Uterus (tissue), 4 donors: Measurements from ENCODE around the gene DDX55. TPM values are rescaled to one million over a fixed set of nuclear protein-coding genes. Genes with fewer than 3 reads are reported as not detected.
"Not testable (repeated sequence)": the region's sequence is repeated elsewhere in the genome, so short reads cannot be mapped to it uniquely, and the experiment has no call there.

Experiments
- DNase-seq, 2 donors: peaks; one replicate each; pipeline ENCODE4 v3.0.0-alpha.2; 2019 to 2020
- H3K27ac ChIP-seq, 2 donors: fragments of 200-600 bp; sonication (generic); 1 replicate in 1 of 2; 2 replicates in 1 of 2; pipeline ENCODE4 v1.5.1; 2016 to 2018
- H3K27me3 ChIP-seq, 2 donors: fragments of 200-600 bp; sonication (generic); one replicate each; pipeline ENCODE4 v1.5.1; 2018 to 2019; ENCODE audit warnings: control low read depth in 1 of 2
- H3K36me3 ChIP-seq, 2 donors: fragments of 200-600 bp; sonication (generic); one replicate each; pipeline ENCODE4 v1.5.1; 2019; ENCODE audit warnings: control low read depth in 1 of 2
- H3K4me1 ChIP-seq, 2 donors: fragments of 200-600 bp; sonication (generic); one replicate each; pipeline ENCODE4 v1.5.1; 2018 to 2019; ENCODE audit warnings: control low read depth in 1 of 2
- H3K4me3 ChIP-seq, 2 donors: fragments of 200-600 bp; sonication (generic); 1 replicate in 1 of 2; 2 replicates in 1 of 2; pipeline ENCODE4 v1.5.1; 2018 to 2019; ENCODE audit warnings: mild to moderate bottlenecking in 1 of 2
- H3K9me3 ChIP-seq, 2 donors: fragments of 200-600 bp; sonication (generic); one replicate each; pipeline ENCODE4 v1.5.1; 2019; ENCODE audit warnings: control low read depth in 1 of 2
- CTCF ChIP-seq, 4 experiments: fragments of 200-600 bp in 2 of 4; fragments of 450-650 bp in 2 of 4; sonication (generic) in 2 of 4; IDR thresholded peaks; one replicate each; pipeline ENCODE4 v1.5.1; 2016 to 2019; ENCODE audit warnings: antibody characterized with exemption in 4 of 4, mild to moderate bottlenecking in 2 of 4, moderate library complexity in 1 of 4
- POLR2A ChIP-seq, 2 donors: fragments of 450-650 bp; IDR thresholded peaks; one replicate each; pipeline ENCODE4 v1.6.1; 2016; ENCODE audit warnings: antibody characterized with exemption in 2 of 2, mild to moderate bottlenecking in 1 of 2, moderate library complexity in 1 of 2
- intact Hi-C: fragments of 100-400 bp; cut with DNase I; formaldehyde crosslinking; loops from one replicate; pipeline ENCODE4 v1.15.1; 2023; ENCODE audit warnings: low total_unique reads
- total RNA-seq, 4 donors: library from RNA; depleted of rRNA in 3 of 4; stranded (reverse); fragments of >200 nt in 3 of 4; gene quantifications; one replicate each; pipeline versions ENCODE4 v1.1.0 to v1.2.4, GENCODE V29; 2014 to 2023
- donor health status: DM: yes; HTN: yes; CAD: no.

Gene DDX55
- total RNA-seq, 4 donors from 2014 or later = 5.9 to 42.0 (median 23.9) TPM

- H3K36me3 ChIP-seq = no peaks in the 10 kb centered on the region
- H3K27ac ChIP-seq = no peak overlapping the region
- no peak overlapping the region for H3K4me3 ChIP-seq
- intact Hi-C loops = no loop called here
- TF ChIP-seq POLR2A (IDR thresholded peaks at IDR 0.05) (no peak), CTCF (IDR thresholded peaks at IDR 0.05) (no peak)
- no peaks in the 10 kb centered on the region for H3K4me1 ChIP-seq
- H3K27me3 ChIP-seq = no peaks in the 10 kb centered on the region
- DNase-seq = no peak
- H3K9me3 ChIP-seq = no peaks in the 10 kb centered on the region
Observed at GRCh38 chr12:123572391-123572790, 29.5 kb upstream of the DDX55 start.

- intact Hi-C loops = no loop called here
- no peaks in the 10 kb centered on the region for H3K36me3 ChIP-seq
Observed at GRCh38 chr12:123573870-123574269, 28.0 kb upstream of the DDX55 start.

GRCh38 chr12:123576611-123577010 lies 25.3 kb upstream of the DDX55 start:
- intact Hi-C loops = no loop called here
- DNase-seq = no peak
- no peak for TF ChIP-seq CTCF (IDR thresholded peaks at IDR 0.05)
- no peak overlapping the region for H3K27ac ChIP-seq
- no peak overlapping the region for H3K4me3 ChIP-seq
- H3K9me3 ChIP-seq = no peaks in the 10 kb centered on the region
- no peaks in the 10 kb centered on the region for H3K36me3 ChIP-seq
- no peaks in the 10 kb centered on the region for H3K4me1 ChIP-seq
- no peaks in the 10 kb centered on the region for H3K27me3 ChIP-seq

More at GRCh38 chr12:123573870-123574269, 28.0 kb upstream of the DDX55 start:
- no peak overlapping the region for H3K27ac ChIP-seq
- no peaks in the 10 kb centered on the region for H3K9me3 ChIP-seq
- no peaks in the 10 kb centered on the region for H3K27me3 ChIP-seq
- no peak overlapping the region for H3K4me3 ChIP-seq
- no peaks in the 10 kb centered on the region for H3K4me1 ChIP-seq
- no peak for DNase-seq
- TF ChIP-seq POLR2A (IDR thresholded peaks at IDR 0.05) (no peak), CTCF (IDR thresholded peaks at IDR 0.05) (no peak)

- DNase-seq = no peak
- Histone ChIP-seq H3K4me3 (no peak overlapping the region), H3K27me3 (no peaks in the 10 kb centered on the region)
Observed at GRCh38 chr12:123578243-123578642, 23.7 kb upstream of the DDX55 start.

GRCh38 chr12:123578829-123579228 lies 23.1 kb upstream of the DDX55 start:
- H3K4me3 ChIP-seq, H3K36me3 ChIP-seq, H3K27ac ChIP-seq, H3K27me3 ChIP-seq, H3K4me1 ChIP-seq, DNase-seq, H3K9me3 ChIP-seq, intact Hi-C loops: not testable (repeated sequence)

More at GRCh38 chr12:123578243-123578642, 23.7 kb upstream of the DDX55 start:
- Histone ChIP-seq H3K27ac (no peak overlapping the region), H3K4me1 (no peaks in the 10 kb centered on the region), H3K9me3 (no peaks in the 10 kb centered on the region), H3K36me3 (no peaks in the 10 kb centered on the region)
- no peak for TF ChIP-seq POLR2A (IDR thresholded peaks at IDR 0.05)
- TF ChIP-seq CTCF (IDR thresholded peaks at IDR 0.05) = no peak
- intact Hi-C loops = no loop called here

- no peaks in the 10 kb centered on the region for H3K36me3 ChIP-seq
- no peak overlapping the region for H3K27ac ChIP-seq
- H3K9me3 ChIP-seq = no peaks in the 10 kb centered on the region
- intact Hi-C loops = no loop called here
- peaks cover 0 to 3% of the 10 kb centered on the region in 2 donors for H3K4me1 ChIP-seq
- H3K27me3 ChIP-seq = no peaks in the 10 kb centered on the region
- H3K4me3 ChIP-seq = no peak overlapping the region
- DNase-seq = no peak
- TF ChIP-seq CTCF (IDR thresholded peaks at IDR 0.05) (no peak), POLR2A (IDR thresholded peaks at IDR 0.05) (no peak)
Observed at GRCh38 chr12:123580772-123581171, 21.1 kb upstream of the DDX55 start.
